ENCODE measurements around the gene PRKG1. TPM values are rescaled to one million over a fixed set of nuclear protein-coding genes. Genes with fewer than 3 reads are reported as not detected.

The PRKG1 gene
- total RNA-seq, 1 experiment from 2014 or later = 0.09 TPM

GRCh38 chr10:51311228-51311627 is 236.9 kb downstream of the PRKG1 start:
- no peak overlapping the region for H3K4me3 Mint-ChIP-seq (ENCODE audit: unreplicated experiment)
- no peaks in the 10 kb centered on the region for H3K9me3 Mint-ChIP-seq (ENCODE audit: unreplicated experiment)
- ChIA-PET POLR2A (no interaction called here), CTCF (no interaction called here)
- H3K27me3 ChIP-seq (replicated peaks; ENCODE audit: control insufficient read depth, insufficient read depth, low read length) = no peaks in the 10 kb centered on the region
- no peaks in the 10 kb centered on the region for H3K9me3 ChIP-seq
- DNase-seq = no peak
- no peaks in the 10 kb centered on the region for H3K36me3 ChIP-seq (ENCODE audit: control insufficient read depth, insufficient read depth, low read length)
- no TSS peak for BruUV-seq (replicated peaks)
- no peaks in the 10 kb centered on the region for H3K4me1 Mint-ChIP-seq (ENCODE audit: low read depth, unreplicated experiment)
- no peak overlapping the region for H3K27ac Mint-ChIP-seq (ENCODE audit: unreplicated experiment)
- peaks cover 4% of the 10 kb centered on the region for H3K27me3 Mint-ChIP-seq (ENCODE audit: insufficient read depth, unreplicated experiment)
- intact Hi-C loops (cut with micrococcal nuclease; ENCODE audit: unreplicated experiment) = no loop called here
- no peak for TF ChIP-seq CTCF (IDR thresholded peaks at IDR 0.05; ENCODE audit: insufficient read depth in 1 of 2, low read depth in 1 of 2, low read length in 1 of 2, severe bottlenecking in 1 of 2, unreplicated experiment in 1 of 2)
- no peaks in the 10 kb centered on the region for H3K36me3 Mint-ChIP-seq (ENCODE audit: insufficient read depth, unreplicated experiment)
- peaks cover 7% of the 10 kb centered on the region; the same call in 1 of the 2 replicates for H3K4me1 ChIP-seq
- no peak overlapping the region for H3K4me3 ChIP-seq (ENCODE audit: low read depth, low read length)

DNA sequence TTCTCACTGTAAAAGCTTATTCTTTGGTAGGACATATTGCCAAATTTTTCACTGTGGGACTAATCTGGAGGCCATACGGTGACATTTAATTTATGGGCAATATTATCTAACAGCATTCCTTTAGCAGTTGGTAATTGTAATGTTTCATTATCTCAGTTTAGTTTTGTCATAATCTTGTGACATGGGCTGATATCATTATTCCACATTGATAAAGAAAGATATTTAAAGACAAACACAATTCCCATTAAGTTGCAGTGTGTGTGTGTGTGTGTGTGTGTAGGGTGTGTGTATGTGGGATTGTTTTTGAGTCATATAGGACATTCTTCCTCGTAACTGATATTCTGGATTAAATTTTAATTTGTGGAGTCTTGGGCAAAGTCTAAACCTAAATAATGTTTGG is 238.5 kb downstream of the PRKG1 start:
- Mint-ChIP-seq H3K4me3 (ENCODE audit: unreplicated experiment) (no peak overlapping the region), H3K36me3 (ENCODE audit: insufficient read depth, unreplicated experiment) (no peaks in the 10 kb centered on the region)
- CTCF ChIA-PET = no interaction called here

DNA sequence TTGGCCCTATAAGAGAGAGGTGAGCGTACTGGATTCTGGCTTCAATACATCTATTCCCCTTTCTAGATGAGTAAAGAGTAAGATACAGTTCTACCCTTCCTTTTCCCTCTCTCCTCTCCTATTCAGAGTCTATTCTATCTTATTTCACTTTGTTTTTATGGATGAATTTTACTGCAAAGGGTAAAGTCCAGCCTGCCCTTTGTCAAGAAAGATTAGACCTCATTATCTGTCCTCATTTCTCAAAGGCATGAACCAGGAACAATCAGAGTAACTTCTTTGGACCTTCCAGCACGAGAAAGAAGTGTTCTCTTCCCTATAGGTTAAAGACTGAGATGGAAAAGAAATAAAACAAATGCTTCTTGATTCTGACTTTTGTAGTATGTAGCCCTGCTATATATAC is 239.0 kb downstream of the PRKG1 start:
- H3K36me3 ChIP-seq (ENCODE audit: control insufficient read depth, insufficient read depth, low read length) = no peaks in the 10 kb centered on the region
- H3K27me3 ChIP-seq (replicated peaks; ENCODE audit: control insufficient read depth, insufficient read depth, low read length) = no peaks in the 10 kb centered on the region
- DNase-seq = no peak
- Mint-ChIP-seq H3K27me3 (ENCODE audit: insufficient read depth, unreplicated experiment) (peaks cover 4% of the 10 kb centered on the region), H3K4me1 (ENCODE audit: low read depth, unreplicated experiment) (no peaks in the 10 kb centered on the region), H3K36me3 (ENCODE audit: insufficient read depth, unreplicated experiment) (no peaks in the 10 kb centered on the region), H3K27ac (ENCODE audit: unreplicated experiment) (no peak overlapping the region), H3K4me3 (ENCODE audit: unreplicated experiment) (no peak overlapping the region), H3K9me3 (ENCODE audit: unreplicated experiment) (no peaks in the 10 kb centered on the region)
- no TSS peak for BruUV-seq (replicated peaks)
- no peak for TF ChIP-seq CTCF (IDR thresholded peaks at IDR 0.05; ENCODE audit: insufficient read depth in 1 of 2, low read depth in 1 of 2, low read length in 1 of 2, severe bottlenecking in 1 of 2, unreplicated experiment in 1 of 2)
- POLR2A ChIA-PET = no interaction called here
- intact Hi-C loops (cut with micrococcal nuclease; ENCODE audit: unreplicated experiment) = no loop called here
- peaks cover 7% of the 10 kb centered on the region; the same call in 1 of the 2 replicates for H3K4me1 ChIP-seq
- H3K9me3 ChIP-seq = no peaks in the 10 kb centered on the region
- H3K4me3 ChIP-seq (ENCODE audit: low read depth, low read length) = no peak overlapping the region
- CTCF ChIA-PET = no interaction called here

More for the DNA sequence above, 238.5 kb downstream of the PRKG1 start:
- POLR2A ChIA-PET = no interaction called here
- Mint-ChIP-seq H3K27me3 (ENCODE audit: insufficient read depth, unreplicated experiment) (peaks cover 4% of the 10 kb centered on the region), H3K4me1 (ENCODE audit: low read depth, unreplicated experiment) (no peaks in the 10 kb centered on the region), H3K27ac (ENCODE audit: unreplicated experiment) (no peak overlapping the region), H3K9me3 (ENCODE audit: unreplicated experiment) (no peaks in the 10 kb centered on the region)
- no peak for TF ChIP-seq CTCF (IDR thresholded peaks at IDR 0.05; ENCODE audit: insufficient read depth in 1 of 2, low read depth in 1 of 2, low read length in 1 of 2, severe bottlenecking in 1 of 2, unreplicated experiment in 1 of 2)
- Histone ChIP-seq H3K27me3 (replicated peaks; ENCODE audit: control insufficient read depth, insufficient read depth, low read length) (no peaks in the 10 kb centered on the region), H3K4me1 (peaks cover 7% of the 10 kb centered on the region; the same call in 1 of the 2 replicates), H3K4me3 (ENCODE audit: low read depth, low read length) (no peak overlapping the region), H3K9me3 (no peaks in the 10 kb centered on the region), H3K36me3 (ENCODE audit: control insufficient read depth, insufficient read depth, low read length) (no peaks in the 10 kb centered on the region)
- no TSS peak for BruUV-seq (replicated peaks)
- intact Hi-C loops (cut with micrococcal nuclease; ENCODE audit: unreplicated experiment) = no loop called here
- DNase-seq = no peak

Data from Caco-2 (cell line).